Activated CD4-positive, alpha-beta memory T cell treated with anti-CD3 and anti-CD28 coated beads for 36 hours (primary cell): ENCODE measurements around the gene POLR3E. TPM values are rescaled to one million over a fixed set of nuclear protein-coding genes. Genes with fewer than 3 reads are reported as not detected.

Experiments
- CTCF ChIA-PET: fragments of 350-600 bp; sonication (Branson Sonifier 250); formaldehyde crosslinking; loops from one replicate; lab custom pipeline; 2021; ENCODE audit warnings: antibody characterized with exemption, inconsistent platforms; lab: Charles Lee
- POLR2A ChIA-PET: fragments of 350-600 bp; sonication (Branson Sonifier 250); formaldehyde crosslinking; loops from one replicate; lab custom pipeline; 2021; ENCODE audit warnings: antibody characterized with exemption; lab: Charles Lee
- DNase-seq: peaks from one replicate; pipeline ENCODE4 v3.0.0-alpha.2; 2020
- H3K27ac Mint-ChIP-seq: one replicate; pipeline ENCODE4 v1.8.0; 2021; ENCODE audit warnings: mixed read lengths
- H3K27me3 Mint-ChIP-seq: one replicate; pipeline ENCODE4 v1.8.0; 2021; ENCODE audit warnings: mixed read lengths
- H3K36me3 Mint-ChIP-seq: one replicate; pipeline ENCODE4 v1.8.0; 2021; ENCODE audit warnings: mixed read lengths
- H3K4me1 Mint-ChIP-seq: one replicate; pipeline ENCODE4 v1.8.0; 2021; ENCODE audit warnings: low read depth, mixed read lengths
- H3K4me3 Mint-ChIP-seq: one replicate; pipeline ENCODE4 v1.8.0; 2021; ENCODE audit warnings: mild to moderate bottlenecking, mixed read lengths
- H3K9me3 Mint-ChIP-seq: one replicate; pipeline ENCODE4 v1.8.0; 2021; ENCODE audit warnings: mixed read lengths
- intact Hi-C: fragments of 100-400 bp; cut with micrococcal nuclease; formaldehyde crosslinking; loops from one replicate; pipeline ENCODE4 v1.15.1; 2023
- total RNA-seq, 2 experiments: library from RNA; stranded (reverse); gene quantifications; one replicate each; pipeline ENCODE4 v1.2.3, GENCODE V29; 2021

Gene POLR3E
- total RNA-seq, 2 experiments from 2014 or later, result 75.0 to 80.3 TPM

- intact Hi-C loops, result loop anchor here (5.0 kb wide), 1 partner anchor 178 kb away; no protein-coding TSS in a partner anchor
- peaks cover 71% of the 10 kb centered on the region for H3K4me1 Mint-ChIP-seq
- CTCF ChIA-PET, result interaction anchor here (0.6 to 1.2 kb wide), 4 partner anchors 11 to 1180 kb away, joined by 3 to 5 read pairs (median 3); no protein-coding TSS in a partner anchor
- peak overlapping the region; percentile 16 for H3K4me3 Mint-ChIP-seq
- no peaks in the 10 kb centered on the region for H3K27me3 Mint-ChIP-seq
- H3K9me3 Mint-ChIP-seq, result no peaks in the 10 kb centered on the region
- peaks cover 24% of the 10 kb centered on the region for H3K36me3 Mint-ChIP-seq
- H3K27ac Mint-ChIP-seq, result peak overlapping the region; percentile 59
- POLR2A ChIA-PET, result interaction anchor here (1.2 to 1.3 kb wide), 2 partner anchors 12 to 13 kb away, joined by 3 read pairs; no protein-coding TSS in a partner anchor
- no peak for DNase-seq
Observed at GRCh38 chr16:22370038-22370820, 73.0 kb downstream of the POLR3E start.

- POLR2A ChIA-PET, result interaction anchor here (1.1 to 1.9 kb wide), 8 partner anchors 9 to 181 kb away, joined by 3 to 10 read pairs (median 4); no protein-coding TSS in a partner anchor
- peak; percentile 24 for DNase-seq
- Mint-ChIP-seq H3K4me1 (peaks cover 51% of the 10 kb centered on the region), H3K36me3 (peaks cover 13% of the 10 kb centered on the region), H3K4me3 (peak overlapping the region; percentile 89), H3K27ac (peak overlapping the region; percentile 93), H3K27me3 (no peaks in the 10 kb centered on the region), H3K9me3 (no peaks in the 10 kb centered on the region)
- intact Hi-C loops, result loop anchor here (5.0 kb wide), 1 partner anchor 181 kb away; no protein-coding TSS in a partner anchor
- CTCF ChIA-PET, result interaction anchor here (0.8 to 2.4 kb wide), 2 partner anchors 19 to 73 kb away, joined by 3 to 8 read pairs; no protein-coding TSS in a partner anchor
Observed at GRCh38 chr16:22372882-22373661, 75.9 kb downstream of the POLR3E start.

- CTCF ChIA-PET, result interaction anchor here (2.4 kb wide), 1 partner anchor 73 kb away, joined by 8 read pairs; no protein-coding TSS in a partner anchor
- Mint-ChIP-seq H3K4me3 (peak overlapping the region; percentile 89), H3K36me3 (peaks cover 13% of the 10 kb centered on the region), H3K27me3 (no peaks in the 10 kb centered on the region), H3K4me1 (peaks cover 44% of the 10 kb centered on the region), H3K27ac (peak overlapping the region; percentile 93), H3K9me3 (no peaks in the 10 kb centered on the region)
- POLR2A ChIA-PET, result interaction anchor here (1.1 to 1.9 kb wide), 8 partner anchors 10 to 182 kb away, joined by 3 to 10 read pairs (median 4); no protein-coding TSS in a partner anchor
- intact Hi-C loops, result loop anchor here (1.0 to 5.0 kb wide), 4 partner anchors 15 to 181 kb away; no protein-coding TSS in a partner anchor
- peak; percentile 53 for DNase-seq
Observed at GRCh38 chr16:22373662-22374310, 76.6 kb downstream of the POLR3E start.

- ChIA-PET POLR2A (interaction anchor here (0.7 to 1.5 kb wide), 4 partner anchors 10 to 182 kb away, joined by 3 to 7 read pairs (median 4); no protein-coding TSS in a partner anchor), CTCF (interaction anchor here (0.6 to 2.4 kb wide), 4 partner anchors 11 to 1186 kb away, joined by 3 to 8 read pairs (median 4); no protein-coding TSS in a partner anchor)
- peak; percentile 99 for DNase-seq
- H3K36me3 Mint-ChIP-seq, result peaks cover 13% of the 10 kb centered on the region
- peak within 1 kb of the TSS; percentile 89 for H3K4me3 Mint-ChIP-seq
- no peaks in the 10 kb centered on the region for H3K27me3 Mint-ChIP-seq
- H3K9me3 Mint-ChIP-seq, result no peaks in the 10 kb centered on the region
- peak within 1 kb of the TSS; percentile 93 for H3K27ac Mint-ChIP-seq
- peaks cover 37% of the 10 kb centered on the region for H3K4me1 Mint-ChIP-seq
- intact Hi-C loops, result loop anchor here (1.0 to 5.0 kb wide), 4 partner anchors 16 to 182 kb away; no protein-coding TSS in a partner anchor
Observed at GRCh38 chr16:22374311-22375116, 77.3 kb downstream of the POLR3E start, which contains the start of gene CDR2. Gene CDR2, minus strand, starts transcription at chr16:22374619. Its CDS starts 310 bp downstream, at chr16:22374309.

GRCh38 chr16:22375117-22375962, 78.1 kb downstream of the POLR3E start:
- ChIA-PET POLR2A (interaction anchor here (0.5 to 1.5 kb wide), 3 partner anchors 22 to 183 kb away, joined by 3 to 7 read pairs (median 3); no protein-coding TSS in a partner anchor), CTCF (interaction anchor here (0.6 to 2.4 kb wide), 4 partner anchors 11 to 1187 kb away, joined by 3 to 8 read pairs (median 4); no protein-coding TSS in a partner anchor)
- intact Hi-C loops, result no loop called here
- no peak for DNase-seq
- peak overlapping the region; percentile 73 for H3K27ac Mint-ChIP-seq
- peaks cover 33% of the 10 kb centered on the region for H3K4me1 Mint-ChIP-seq
- no peaks in the 10 kb centered on the region for H3K27me3 Mint-ChIP-seq
- peak overlapping the region; percentile 89 for H3K4me3 Mint-ChIP-seq
- no peaks in the 10 kb centered on the region for H3K9me3 Mint-ChIP-seq
- H3K36me3 Mint-ChIP-seq, result peaks cover 13% of the 10 kb centered on the region

GRCh38 chr16:22375963-22376640, 78.9 kb downstream of the POLR3E start:
- intact Hi-C loops, result no loop called here
- Mint-ChIP-seq H3K4me1 (peaks cover 33% of the 10 kb centered on the region), H3K4me3 (no peak overlapping the region), H3K27ac (no peak overlapping the region), H3K27me3 (no peaks in the 10 kb centered on the region), H3K36me3 (peaks cover 13% of the 10 kb centered on the region), H3K9me3 (no peaks in the 10 kb centered on the region)
- ChIA-PET POLR2A (interaction anchor here (0.5 kb wide), 1 partner anchor 65 kb away, joined by 3 read pairs; no protein-coding TSS in a partner anchor), CTCF (interaction anchor here (1.4 kb wide), 1 partner anchor 55 kb away, joined by 5 read pairs; no protein-coding TSS in a partner anchor)
- DNase-seq, result no peak

- Mint-ChIP-seq H3K4me1 (peaks cover 29% of the 10 kb centered on the region), H3K36me3 (no peaks in the 10 kb centered on the region), H3K27ac (no peak overlapping the region), H3K9me3 (no peaks in the 10 kb centered on the region), H3K27me3 (no peaks in the 10 kb centered on the region), H3K4me3 (no peak overlapping the region)
- intact Hi-C loops, result no loop called here
- no peak for DNase-seq
- ChIA-PET POLR2A (no interaction called here), CTCF (no interaction called here)
Observed at GRCh38 chr16:22379656-22380055, 82.4 kb downstream of the POLR3E start.

GRCh38 chr16:22380529-22380928, 83.3 kb downstream of the POLR3E start:
- Mint-ChIP-seq H3K4me3 (no peak overlapping the region), H3K27me3 (no peaks in the 10 kb centered on the region), H3K36me3 (no peaks in the 10 kb centered on the region), H3K27ac (peak overlapping the region; percentile 3), H3K9me3 (no peaks in the 10 kb centered on the region), H3K4me1 (peaks cover 23% of the 10 kb centered on the region)
- no peak for DNase-seq
- CTCF ChIA-PET, result no interaction called here
- POLR2A ChIA-PET, result no interaction called here
- intact Hi-C loops, result no loop called here

- peaks cover 22% of the 10 kb centered on the region for H3K4me1 Mint-ChIP-seq
- no peak overlapping the region for H3K4me3 Mint-ChIP-seq
- H3K27me3 Mint-ChIP-seq, result no peaks in the 10 kb centered on the region
- H3K36me3 Mint-ChIP-seq, result no peaks in the 10 kb centered on the region
- no peak for DNase-seq
- CTCF ChIA-PET, result interaction anchor here (1.6 kb wide), 1 partner anchor 60 kb away, joined by 4 read pairs; no protein-coding TSS in a partner anchor
- POLR2A ChIA-PET, result interaction anchor here (0.5 kb wide), 1 partner anchor 239 kb away, joined by 3 read pairs; no protein-coding TSS in a partner anchor
- intact Hi-C loops, result no loop called here
- H3K9me3 Mint-ChIP-seq, result no peaks in the 10 kb centered on the region
- peak overlapping the region; percentile 74 for H3K27ac Mint-ChIP-seq
Observed at GRCh38 chr16:22381392-22381791, 84.2 kb downstream of the POLR3E start.
